ENCODE measurements around the gene SEMA4D. TPM values are rescaled to one million over a fixed set of nuclear protein-coding genes. Genes with fewer than 3 reads are reported as not detected.
"Not testable (repeated sequence)": the region's sequence is repeated elsewhere in the genome, so short reads cannot be mapped to it uniquely, and the experiment has no call there.

Gene SEMA4D
- total RNA-seq, 3 donors from 2014 or later, result 20.9 to 26.9 (median 23.1) TPM

DNA sequence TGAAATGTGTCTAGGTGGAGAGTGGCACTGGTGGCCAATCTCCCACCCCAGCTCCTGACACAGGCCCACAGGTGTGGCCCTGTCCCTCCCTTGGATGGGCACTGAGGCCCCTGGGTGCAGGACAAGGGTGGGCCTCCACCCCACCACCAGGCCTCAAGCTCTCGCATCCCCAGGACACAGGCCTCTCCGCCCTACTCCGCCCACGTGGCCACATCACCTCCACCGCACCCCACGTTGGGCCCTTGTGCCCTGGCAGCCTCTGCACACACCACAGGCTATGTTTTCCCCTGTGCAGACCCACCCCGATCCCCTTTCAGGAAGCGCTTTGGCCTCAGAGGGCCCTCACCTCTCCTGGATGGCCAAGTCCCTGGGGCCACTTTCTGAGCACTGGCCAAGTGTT is 124.9 kb downstream of the SEMA4D start:
- Histone ChIP-seq H3K4me1 (ENCODE audit: low read depth) (peaks cover 4% of the 10 kb centered on the region), H3K36me3 (ENCODE audit: low read depth) (no peaks in the 10 kb centered on the region), H3K4me3 (no peak overlapping the region), H3K9me3 (no peaks in the 10 kb centered on the region)
- ATAC-seq, result no peak
- intact Hi-C loops (cut with DNase I, micrococcal nuclease), result no loop called here
- TF ChIP-seq, protein P1, sequence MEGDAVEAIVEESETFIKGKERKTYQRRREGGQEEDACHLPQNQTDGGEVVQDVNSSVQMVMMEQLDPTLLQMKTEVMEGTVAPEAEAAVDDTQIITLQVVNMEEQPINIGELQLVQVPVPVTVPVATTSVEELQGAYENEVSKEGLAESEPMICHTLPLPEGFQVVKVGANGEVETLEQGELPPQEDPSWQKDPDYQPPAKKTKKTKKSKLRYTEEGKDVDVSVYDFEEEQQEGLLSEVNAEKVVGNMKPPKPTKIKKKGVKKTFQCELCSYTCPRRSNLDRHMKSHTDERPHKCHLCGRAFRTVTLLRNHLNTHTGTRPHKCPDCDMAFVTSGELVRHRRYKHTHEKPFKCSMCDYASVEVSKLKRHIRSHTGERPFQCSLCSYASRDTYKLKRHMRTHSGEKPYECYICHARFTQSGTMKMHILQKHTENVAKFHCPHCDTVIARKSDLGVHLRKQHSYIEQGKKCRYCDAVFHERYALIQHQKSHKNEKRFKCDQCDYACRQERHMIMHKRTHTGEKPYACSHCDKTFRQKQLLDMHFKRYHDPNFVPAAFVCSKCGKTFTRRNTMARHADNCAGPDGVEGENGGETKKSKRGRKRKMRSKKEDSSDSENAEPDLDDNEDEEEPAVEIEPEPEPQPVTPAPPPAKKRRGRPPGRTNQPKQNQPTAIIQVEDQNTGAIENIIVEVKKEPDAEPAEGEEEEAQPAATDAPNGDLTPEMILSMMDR (IDR thresholded peaks at IDR 0.05), result no peak
- no peak for DNase-seq

DNA sequence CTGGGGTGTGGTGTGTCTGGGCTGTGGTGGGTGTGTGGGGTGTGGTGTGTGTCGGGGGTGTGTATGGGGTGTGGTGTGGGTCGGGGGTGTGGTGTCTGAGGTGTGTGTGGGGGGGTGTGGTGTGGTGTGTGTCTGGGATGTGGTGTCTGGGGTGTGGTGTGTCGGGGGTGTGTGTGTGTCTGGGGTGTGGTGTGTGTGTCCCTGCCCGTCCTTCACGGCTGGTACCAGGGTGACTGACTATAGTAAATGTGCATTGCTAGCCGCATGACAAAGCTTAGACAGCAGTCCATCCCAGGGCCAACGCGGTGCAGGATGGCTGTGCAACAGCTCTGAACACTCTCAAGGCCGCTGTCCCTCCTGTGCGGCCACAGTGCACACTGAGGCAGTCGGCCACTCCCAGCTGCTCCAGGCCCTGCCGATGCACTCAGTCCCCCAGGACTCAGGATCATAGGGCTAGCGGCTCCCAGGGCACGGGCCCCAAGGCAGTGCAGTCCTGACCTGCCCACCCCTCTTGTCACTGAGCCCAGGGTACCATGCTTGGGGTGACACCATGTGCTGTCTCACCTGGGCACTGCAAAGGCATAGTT is 125.6 kb downstream of the SEMA4D start:
- Histone ChIP-seq H3K9me3 (no peaks in the 10 kb centered on the region), H3K36me3 (ENCODE audit: low read depth) (no peaks in the 10 kb centered on the region), H3K4me3 (no peak overlapping the region), H3K4me1 (ENCODE audit: low read depth) (peaks cover 4% of the 10 kb centered on the region)
- ATAC-seq (peak; percentile 29), DNase-seq (no peak)
- TF ChIP-seq, protein P1 (IDR thresholded peaks at IDR 0.05), result no peak
- intact Hi-C loops (cut with DNase I, micrococcal nuclease), result no loop called here

DNA sequence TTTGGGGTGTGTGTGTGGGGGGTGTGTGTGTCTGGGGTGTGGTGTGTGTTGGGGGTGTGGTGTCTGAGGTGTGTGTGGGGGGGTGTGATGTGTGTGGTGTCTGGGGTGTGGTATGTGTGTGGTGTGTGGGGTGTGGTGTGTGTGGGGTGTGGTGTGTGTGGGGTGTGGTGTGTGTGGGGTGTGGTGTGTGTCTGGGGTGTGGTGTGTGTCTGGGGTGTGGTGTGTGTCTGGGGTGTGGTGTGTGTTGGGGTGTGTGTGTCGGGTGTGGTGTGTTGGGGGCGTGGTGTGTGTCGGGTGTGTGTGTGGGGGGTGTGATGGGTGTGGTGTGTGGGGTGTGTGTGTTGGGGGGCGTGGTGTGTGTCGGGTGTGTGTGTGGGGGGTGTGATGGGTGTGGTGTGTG is 126.1 kb downstream of the SEMA4D start:
- ATAC-seq; H3K4me1 ChIP-seq (ENCODE audit: low read depth); H3K36me3 ChIP-seq (ENCODE audit: low read depth); DNase-seq; H3K9me3 ChIP-seq; H3K4me3 ChIP-seq; intact Hi-C loops (cut with DNase I, micrococcal nuclease): not testable (repeated sequence)

DNA sequence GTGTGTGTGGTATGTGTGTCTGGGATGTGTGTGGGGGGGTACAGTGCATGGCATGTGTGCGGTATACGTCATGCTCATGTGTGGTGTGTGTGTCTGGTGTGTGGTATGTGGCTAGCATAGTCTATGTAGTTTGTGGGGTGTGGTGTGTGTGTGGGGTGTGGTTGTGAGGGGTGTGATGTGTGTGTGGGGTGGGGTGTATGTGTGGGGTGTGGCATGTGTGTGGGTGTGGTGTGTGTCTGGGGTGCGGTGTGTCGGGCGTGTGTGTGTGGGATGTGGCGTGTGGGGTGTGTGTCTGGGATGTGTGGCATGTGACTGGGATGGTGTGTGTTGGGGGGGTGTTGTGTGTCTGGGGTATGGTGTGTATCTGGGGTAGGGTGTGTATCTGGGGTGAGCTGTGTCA is 127.3 kb downstream of the SEMA4D start:
- ATAC-seq (no peak), DNase-seq (no peak)
- Histone ChIP-seq H3K4me1 (ENCODE audit: low read depth) (peaks cover under 1% of the 10 kb centered on the region), H3K36me3 (ENCODE audit: low read depth) (no peaks in the 10 kb centered on the region), H3K9me3 (no peaks in the 10 kb centered on the region), H3K4me3 (no peak overlapping the region)
- TF ChIP-seq, protein P1 (IDR thresholded peaks at IDR 0.05), result no peak
- intact Hi-C loops (cut with DNase I, micrococcal nuclease), result no loop called here

DNA sequence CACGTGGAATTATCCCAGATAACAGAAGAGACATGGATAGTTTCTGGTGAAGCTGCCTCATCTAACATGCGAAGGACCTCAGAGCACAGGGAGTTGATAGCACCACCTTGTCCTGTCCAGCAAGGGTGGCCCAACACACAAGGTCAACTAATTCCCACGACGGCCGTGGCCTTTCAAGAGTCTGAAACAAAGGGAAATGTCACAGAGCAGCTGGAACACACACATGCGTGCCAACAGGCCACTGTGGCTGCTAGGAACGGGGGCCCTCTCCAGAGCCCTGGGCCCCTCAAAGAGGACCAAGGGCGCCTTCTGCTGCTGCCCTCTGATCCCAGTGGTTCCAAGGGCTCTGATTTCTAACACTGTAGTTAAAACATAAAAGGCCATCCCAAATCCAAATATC is 128.9 kb downstream of the SEMA4D start:
- no peaks in the 10 kb centered on the region for H3K4me1 ChIP-seq (ENCODE audit: low read depth)
- H3K9me3 ChIP-seq, result no peaks in the 10 kb centered on the region
- H3K36me3 ChIP-seq (ENCODE audit: low read depth), result no peaks in the 10 kb centered on the region
- H3K4me3 ChIP-seq, result no peak overlapping the region
- DNase-seq (no peak), ATAC-seq (no peak)
- TF ChIP-seq, protein P1 (IDR thresholded peaks at IDR 0.05), result no peak
- intact Hi-C loops (cut with DNase I, micrococcal nuclease), result no loop called here

DNA sequence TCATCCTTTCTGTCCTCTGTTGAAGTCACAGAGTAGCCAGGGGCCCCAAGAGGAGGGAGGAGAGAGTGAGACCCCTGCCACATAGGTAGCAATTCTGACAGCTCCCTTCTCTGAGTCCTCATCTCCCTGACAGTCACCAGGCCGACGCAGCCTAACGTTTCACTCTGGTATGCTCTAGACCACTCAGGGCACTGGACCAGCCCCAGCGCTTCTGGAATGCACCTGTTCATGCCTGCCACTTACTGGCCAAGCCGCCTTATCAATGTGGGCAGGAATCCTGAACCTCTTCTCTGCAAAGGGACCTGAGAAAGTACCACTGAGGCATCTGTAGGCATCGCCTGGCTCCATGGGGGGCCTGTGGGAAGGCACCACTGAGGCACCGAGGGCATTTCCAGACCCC is 129.4 kb downstream of the SEMA4D start:
- Histone ChIP-seq H3K4me3 (no peak overlapping the region), H3K9me3 (no peaks in the 10 kb centered on the region), H3K36me3 (ENCODE audit: low read depth) (no peaks in the 10 kb centered on the region), H3K4me1 (ENCODE audit: low read depth) (no peaks in the 10 kb centered on the region)
- DNase-seq (no peak), ATAC-seq (no peak)
- TF ChIP-seq, protein P1 (IDR thresholded peaks at IDR 0.05), result no peak
- intact Hi-C loops (cut with DNase I, micrococcal nuclease), result no loop called here

Measured in mucosa of descending colon (tissue), 3 donors.